WTC11 (cell line): ENCODE data around the gene BAIAP2L1. TPM values are rescaled to one million over a fixed set of nuclear protein-coding genes. Genes with fewer than 3 reads are reported as not detected.

Source experiments
- ATAC-seq: fragments of 200-7000 bp; cut with Tn5 transposase; 2 replicates; pipeline ENCODE4 v1.10.0; 2021; ENCODE audit warnings: mild to moderate bottlenecking, moderate library complexity
- CTCF ChIA-PET: fragments of 300-600 bp; sonication (Branson Sonifier 250); formaldehyde crosslinking; loops from one replicate; lab custom pipeline; 2021; ENCODE audit warnings: antibody characterized with exemption; lab: Charles Lee
- POLR2A ChIA-PET: fragments of 350-600 bp; sonication (Branson Sonifier 250); formaldehyde crosslinking; loops from one replicate; lab custom pipeline; 2021; ENCODE audit warnings: antibody characterized with exemption; lab: Charles Lee
- DNase-seq: peaks from one replicate; pipeline ENCODE4 v3.0.0; 2021; ENCODE audit warnings: low spot score
- H3K27ac Mint-ChIP-seq: 2 replicates; pipeline ENCODE4 v1.8.0; 2021; ENCODE audit warnings: mixed read lengths
- H3K27me3 Mint-ChIP-seq: 2 replicates; pipeline ENCODE4 v1.8.0; 2021; ENCODE audit warnings: low read depth, mild to moderate bottlenecking, moderate library complexity, mixed read lengths
- H3K36me3 Mint-ChIP-seq: 2 replicates; pipeline ENCODE4 v1.8.0; 2021; ENCODE audit warnings: mixed read lengths
- H3K4me1 Mint-ChIP-seq: 2 replicates; pipeline ENCODE4 v1.8.0; 2022; ENCODE audit warnings: mixed read lengths
- H3K4me3 Mint-ChIP-seq: 2 replicates; pipeline ENCODE4 v1.8.0; 2021; ENCODE audit warnings: mild to moderate bottlenecking, moderate library complexity, mixed read lengths
- H3K9me3 Mint-ChIP-seq: 2 replicates; pipeline ENCODE4 v1.8.0; 2021; ENCODE audit warnings: mixed read lengths
- EMX1 ChIP-seq: fragments of 250-450 bp; sonication (Bioruptor Pico); IDR thresholded peaks from 2 replicates; pipeline ENCODE4 v1.8.0; 2021; ENCODE audit warnings: mild to moderate bottlenecking
- FOXK1 ChIP-seq: sonication (generic); formaldehyde crosslinking; IDR thresholded peaks from 2 replicates; pipeline ENCODE4 v1.8.0; 2022; ENCODE audit warnings: mild to moderate bottlenecking, moderate library complexity, missing genetic modification reagents
- GABPB1 ChIP-seq: sonication (generic); formaldehyde crosslinking; IDR thresholded peaks from 2 replicates; pipeline ENCODE4 v1.8.1; 2023; ENCODE audit warnings: mild to moderate bottlenecking, missing genetic modification reagents
- HMGXB4 ChIP-seq: sonication (generic); formaldehyde crosslinking; IDR thresholded peaks from 2 replicates; pipeline ENCODE4 v1.8.1; 2023; ENCODE audit warnings: mild to moderate bottlenecking, moderate library complexity, missing genetic modification reagents
- MLX ChIP-seq: sonication (generic); formaldehyde crosslinking; IDR thresholded peaks from 2 replicates; pipeline ENCODE4 v1.8.1; 2023; ENCODE audit warnings: mild to moderate bottlenecking, missing genetic modification reagents, moderate library complexity
- NFATC4 ChIP-seq: fragments of 250-450 bp; sonication (Bioruptor Pico); IDR thresholded peaks from 2 replicates; pipeline ENCODE4 v1.9.0; 2021; ENCODE audit warnings: mild to moderate bottlenecking
- NFYB ChIP-seq: sonication (generic); formaldehyde crosslinking; conservative IDR thresholded peaks from 2 replicates; pipeline ENCODE4 v1.8.0; 2022; ENCODE audit warnings: low read depth, missing genetic modification reagents
- OVOL2 ChIP-seq: fragments of 250-450 bp; sonication (Bioruptor Pico); IDR thresholded peaks from 2 replicates; pipeline ENCODE4 v1.9.0; 2021; ENCODE audit warnings: mild to moderate bottlenecking, borderline replicate concordance
- SMAD3 ChIP-seq: sonication (generic); formaldehyde crosslinking; IDR thresholded peaks from 2 replicates; pipeline ENCODE4 v1.8.0; 2022; ENCODE audit warnings: missing genetic modification reagents, mild to moderate bottlenecking, borderline replicate concordance
- SP1 ChIP-seq: sonication (generic); formaldehyde crosslinking; conservative IDR thresholded peaks from 2 replicates; pipeline ENCODE4 v1.8.1; 2022; ENCODE audit warnings: missing genetic modification reagents
- ZNF138 ChIP-seq: sonication (generic); formaldehyde crosslinking; conservative IDR thresholded peaks from 2 replicates; pipeline ENCODE4 v1.8.1; 2022; ENCODE audit warnings: mild to moderate bottlenecking, moderate library complexity, missing genetic modification reagents
- ZNF219 ChIP-seq: sonication (generic); formaldehyde crosslinking; IDR thresholded peaks from 2 replicates; pipeline ENCODE4 v1.8.0; 2023; ENCODE audit warnings: missing genetic modification reagents, mild to moderate bottlenecking, borderline replicate concordance
- ZNF281 ChIP-seq: sonication (generic); formaldehyde crosslinking; IDR thresholded peaks from 2 replicates; pipeline ENCODE4 v1.8.0; 2023; ENCODE audit warnings: mild to moderate bottlenecking, missing genetic modification reagents
- ZNF317 ChIP-seq: sonication (generic); formaldehyde crosslinking; IDR thresholded peaks from 2 replicates; pipeline ENCODE4 v1.8.1; 2023; ENCODE audit warnings: low read depth, mild to moderate bottlenecking, moderate library complexity, missing genetic modification reagents, borderline replicate concordance
- ZNF671 ChIP-seq: fragments of 250-450 bp; sonication (Bioruptor Pico); IDR thresholded peaks from 2 replicates; pipeline ENCODE4 v1.8.0; 2021; ENCODE audit warnings: mild to moderate bottlenecking
- total RNA-seq: library from RNA; stranded (reverse); gene quantifications from 3 replicates; pipeline ENCODE4 v1.2.3, GENCODE V29; 2021
- TF ChIP-seq, protein P1 (sequence below): sonication (generic); formaldehyde crosslinking; IDR thresholded peaks from 2 replicates; pipeline ENCODE4 v1.8.1; 2022; ENCODE audit warnings: low read depth, mild to moderate bottlenecking, moderate library complexity, missing genetic modification reagents, borderline replicate concordance
- TF ChIP-seq, protein P2 (sequence below): fragments of 250-450 bp; sonication (Bioruptor Pico); IDR thresholded peaks from 2 replicates; pipeline ENCODE4 v1.9.0; 2021; ENCODE audit warnings: mild to moderate bottlenecking, borderline replicate concordance

Gene BAIAP2L1
- total RNA-seq, 1 experiment from 2014 or later = 37.5 TPM

DNA sequence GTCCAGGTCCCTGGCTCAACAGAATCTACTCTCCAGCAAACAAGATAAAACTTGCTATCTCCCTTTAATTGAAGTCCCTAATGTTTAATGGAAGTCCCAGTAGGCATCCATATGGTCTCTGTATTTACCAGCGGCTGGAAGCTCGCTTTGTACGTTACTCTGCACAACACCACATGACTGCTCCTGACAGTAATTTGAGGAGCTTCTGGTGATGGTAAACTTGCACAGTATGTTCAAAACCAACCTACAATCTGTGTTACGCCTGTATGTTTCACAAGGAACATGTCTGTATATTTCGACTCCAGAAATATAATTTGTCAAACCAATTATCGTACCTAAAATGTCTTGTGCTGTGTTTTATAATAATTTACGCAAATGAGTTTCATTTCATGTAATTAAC lies 144.5 kb downstream of the BAIAP2L1 start:
- H3K4me1 Mint-ChIP-seq = peaks cover 5% of the 10 kb centered on the region
- DNase-seq = no peak
- no peaks in the 10 kb centered on the region for H3K9me3 Mint-ChIP-seq
- H3K36me3 Mint-ChIP-seq = peaks cover 2% of the 10 kb centered on the region; the same call in 1 of the 2 replicates
- ChIA-PET CTCF (no interaction called here), POLR2A (interaction anchor here (0.6 kb wide), 1 partner anchor 221 kb away, joined by 5 read pairs; no protein-coding TSS in a partner anchor)
- H3K4me3 Mint-ChIP-seq = no peak overlapping the region
- ATAC-seq = no peak
- H3K27ac Mint-ChIP-seq = no peak overlapping the region
- TF ChIP-seq GABPB1 (CRISPR knock-in tag) = no peak
- TF ChIP-seq EMX1 (CRISPR knock-in tag) = no peak
- no peak for TF ChIP-seq OVOL2 (CRISPR knock-in tag)
- TF ChIP-seq, protein P1, sequence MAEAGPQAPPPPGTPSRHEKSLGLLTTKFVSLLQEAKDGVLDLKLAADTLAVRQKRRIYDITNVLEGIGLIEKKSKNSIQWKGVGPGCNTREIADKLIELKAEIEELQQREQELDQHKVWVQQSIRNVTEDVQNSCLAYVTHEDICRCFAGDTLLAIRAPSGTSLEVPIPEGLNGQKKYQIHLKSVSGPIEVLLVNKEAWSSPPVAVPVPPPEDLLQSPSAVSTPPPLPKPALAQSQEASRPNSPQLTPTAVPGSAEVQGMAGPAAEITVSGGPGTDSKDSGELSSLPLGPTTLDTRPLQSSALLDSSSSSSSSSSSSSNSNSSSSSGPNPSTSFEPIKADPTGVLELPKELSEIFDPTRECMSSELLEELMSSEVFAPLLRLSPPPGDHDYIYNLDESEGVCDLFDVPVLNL = no peak
- no peak for TF ChIP-seq ZNF219 (CRISPR knock-in tag)
- no peaks in the 10 kb centered on the region for H3K27me3 Mint-ChIP-seq

DNA sequence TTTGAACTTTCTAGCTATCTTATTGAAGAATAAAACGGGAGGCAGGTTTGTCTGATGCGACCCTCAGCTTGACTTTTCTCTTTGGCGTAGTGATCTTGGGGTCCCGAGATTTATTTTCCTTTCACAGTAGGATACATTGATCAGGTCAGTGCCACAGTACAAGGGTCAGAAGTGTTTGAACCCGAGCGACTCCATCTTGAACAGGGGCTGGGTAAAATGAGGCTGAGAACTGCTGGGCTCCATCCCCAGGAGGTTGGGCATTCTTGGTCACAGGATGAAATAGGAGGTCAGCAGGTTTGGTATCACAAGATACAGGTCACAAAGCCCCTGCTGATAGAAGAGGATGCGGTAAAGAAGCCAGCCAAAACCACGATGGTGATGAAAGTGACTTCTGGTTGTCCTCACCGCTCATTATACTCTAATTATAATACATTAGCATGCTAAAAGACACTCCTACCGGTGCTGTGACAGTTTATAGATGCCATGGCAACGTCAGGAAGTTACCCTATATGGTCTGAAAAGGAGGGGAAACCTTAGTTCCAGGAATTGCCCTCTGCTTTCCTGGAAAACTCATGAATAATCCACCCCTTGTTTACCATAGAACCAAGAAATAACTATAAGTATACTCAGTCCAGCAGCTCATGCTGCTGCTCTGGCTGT lies 145.8 kb downstream of the BAIAP2L1 start:
- ChIA-PET POLR2A (no interaction called here), CTCF (no interaction called here)
- H3K4me3 Mint-ChIP-seq = no peak overlapping the region
- TF ChIP-seq HMGXB4 (CRISPR knock-in tag) (no peak), ZNF317 (CRISPR knock-in tag) (no peak), SP1 (no peak), FOXK1 (CRISPR knock-in tag) (no peak), NFATC4 (CRISPR knock-in tag) (no peak), SMAD3 (CRISPR knock-in tag) (no peak), MLX (CRISPR knock-in tag) (no peak), ZNF671 (CRISPR knock-in tag) (no peak), NFYB (CRISPR knock-in tag) (no peak), ZNF281 (no peak), ZNF138 (CRISPR knock-in tag) (no peak), OVOL2 (CRISPR knock-in tag) (no peak)
- TF ChIP-seq, protein P2, sequence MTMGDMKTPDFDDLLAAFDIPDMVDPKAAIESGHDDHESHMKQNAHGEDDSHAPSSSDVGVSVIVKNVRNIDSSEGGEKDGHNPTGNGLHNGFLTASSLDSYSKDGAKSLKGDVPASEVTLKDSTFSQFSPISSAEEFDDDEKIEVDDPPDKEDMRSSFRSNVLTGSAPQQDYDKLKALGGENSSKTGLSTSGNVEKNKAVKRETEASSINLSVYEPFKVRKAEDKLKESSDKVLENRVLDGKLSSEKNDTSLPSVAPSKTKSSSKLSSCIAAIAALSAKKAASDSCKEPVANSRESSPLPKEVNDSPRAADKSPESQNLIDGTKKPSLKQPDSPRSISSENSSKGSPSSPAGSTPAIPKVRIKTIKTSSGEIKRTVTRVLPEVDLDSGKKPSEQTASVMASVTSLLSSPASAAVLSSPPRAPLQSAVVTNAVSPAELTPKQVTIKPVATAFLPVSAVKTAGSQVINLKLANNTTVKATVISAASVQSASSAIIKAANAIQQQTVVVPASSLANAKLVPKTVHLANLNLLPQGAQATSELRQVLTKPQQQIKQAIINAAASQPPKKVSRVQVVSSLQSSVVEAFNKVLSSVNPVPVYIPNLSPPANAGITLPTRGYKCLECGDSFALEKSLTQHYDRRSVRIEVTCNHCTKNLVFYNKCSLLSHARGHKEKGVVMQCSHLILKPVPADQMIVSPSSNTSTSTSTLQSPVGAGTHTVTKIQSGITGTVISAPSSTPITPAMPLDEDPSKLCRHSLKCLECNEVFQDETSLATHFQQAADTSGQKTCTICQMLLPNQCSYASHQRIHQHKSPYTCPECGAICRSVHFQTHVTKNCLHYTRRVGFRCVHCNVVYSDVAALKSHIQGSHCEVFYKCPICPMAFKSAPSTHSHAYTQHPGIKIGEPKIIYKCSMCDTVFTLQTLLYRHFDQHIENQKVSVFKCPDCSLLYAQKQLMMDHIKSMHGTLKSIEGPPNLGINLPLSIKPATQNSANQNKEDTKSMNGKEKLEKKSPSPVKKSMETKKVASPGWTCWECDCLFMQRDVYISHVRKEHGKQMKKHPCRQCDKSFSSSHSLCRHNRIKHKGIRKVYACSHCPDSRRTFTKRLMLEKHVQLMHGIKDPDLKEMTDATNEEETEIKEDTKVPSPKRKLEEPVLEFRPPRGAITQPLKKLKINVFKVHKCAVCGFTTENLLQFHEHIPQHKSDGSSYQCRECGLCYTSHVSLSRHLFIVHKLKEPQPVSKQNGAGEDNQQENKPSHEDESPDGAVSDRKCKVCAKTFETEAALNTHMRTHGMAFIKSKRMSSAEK (CRISPR knock-in tag) = no peak
- TF ChIP-seq, all 79 proteins: peak for 0
- Mint-ChIP-seq H3K27me3 (no peaks in the 10 kb centered on the region), H3K4me1 (peaks cover 16% of the 10 kb centered on the region), H3K36me3 (no peaks in the 10 kb centered on the region), H3K27ac (no peak overlapping the region), H3K9me3 (no peaks in the 10 kb centered on the region)
- no peak for DNase-seq
- ATAC-seq = no peak
